ENCODE measurements around the gene HACE1.

GRCh38 chr6:104795363-104795762 lies 64.4 kb downstream of the HACE1 start:
- TF ChIP-seq, protein P1, sequence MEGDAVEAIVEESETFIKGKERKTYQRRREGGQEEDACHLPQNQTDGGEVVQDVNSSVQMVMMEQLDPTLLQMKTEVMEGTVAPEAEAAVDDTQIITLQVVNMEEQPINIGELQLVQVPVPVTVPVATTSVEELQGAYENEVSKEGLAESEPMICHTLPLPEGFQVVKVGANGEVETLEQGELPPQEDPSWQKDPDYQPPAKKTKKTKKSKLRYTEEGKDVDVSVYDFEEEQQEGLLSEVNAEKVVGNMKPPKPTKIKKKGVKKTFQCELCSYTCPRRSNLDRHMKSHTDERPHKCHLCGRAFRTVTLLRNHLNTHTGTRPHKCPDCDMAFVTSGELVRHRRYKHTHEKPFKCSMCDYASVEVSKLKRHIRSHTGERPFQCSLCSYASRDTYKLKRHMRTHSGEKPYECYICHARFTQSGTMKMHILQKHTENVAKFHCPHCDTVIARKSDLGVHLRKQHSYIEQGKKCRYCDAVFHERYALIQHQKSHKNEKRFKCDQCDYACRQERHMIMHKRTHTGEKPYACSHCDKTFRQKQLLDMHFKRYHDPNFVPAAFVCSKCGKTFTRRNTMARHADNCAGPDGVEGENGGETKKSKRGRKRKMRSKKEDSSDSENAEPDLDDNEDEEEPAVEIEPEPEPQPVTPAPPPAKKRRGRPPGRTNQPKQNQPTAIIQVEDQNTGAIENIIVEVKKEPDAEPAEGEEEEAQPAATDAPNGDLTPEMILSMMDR (IDR thresholded peaks at IDR 0.05) = no peak
- TF ChIP-seq POLR2A (IDR thresholded peaks at IDR 0.05) (no peak), POLR2AphosphoS5 (IDR thresholded peaks at IDR 0.05) (no peak)

Data from prostate gland (tissue), 2 donors.